ENCODE measurements around the gene PRKD2.
A peak's percentile ranks its signal among the peaks of the same experiment; 100 is the strongest.

The PRKD2 gene

DNA sequence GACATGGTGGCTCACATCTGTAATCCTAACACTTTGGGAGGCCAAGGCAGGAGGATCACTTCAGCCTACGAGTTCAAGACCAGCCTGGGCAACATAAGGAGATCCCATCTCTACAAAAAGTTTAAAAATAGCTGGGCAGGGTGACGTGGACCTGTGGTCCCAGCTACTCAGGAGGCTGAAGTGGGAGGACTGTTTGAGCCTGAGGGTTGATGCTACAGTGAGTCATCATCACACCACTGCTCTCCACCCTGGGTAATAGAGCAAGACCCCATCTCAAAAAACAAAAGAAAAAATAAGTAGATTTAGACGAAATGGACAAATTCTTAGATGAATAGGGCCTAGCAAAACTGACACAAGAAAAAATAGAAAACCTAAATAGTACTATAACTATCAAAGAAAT lies 70.5 kb downstream of the PRKD2 start:
- Histone ChIP-seq H3K27ac (ENCODE audit: low read length) (no peak overlapping the region), H3K4me1 (ENCODE audit: insufficient read depth, low read length) (no peaks in the 10 kb centered on the region), H3K27me3 (ENCODE audit: insufficient read depth, low read length, poor library complexity) (peaks cover 2% of the 10 kb centered on the region), H3K79me2 (ENCODE audit: insufficient read depth, low read length) (no peaks in the 10 kb centered on the region), H3K4me2 (ENCODE audit: insufficient read depth, low read length) (no peak overlapping the region), H2AFZ (ENCODE audit: low read depth, low read length) (no peak overlapping the region), H3K9ac (ENCODE audit: low read depth, low read length) (no peak overlapping the region), H3K36me3 (ENCODE audit: insufficient read depth, low read length) (no peaks in the 10 kb centered on the region), H4K20me1 (ENCODE audit: insufficient read depth, low read length) (no peaks in the 10 kb centered on the region), H3K9me3 (ENCODE audit: insufficient read depth, low read length, severe bottlenecking) (no peaks in the 10 kb centered on the region), H3K4me3 (ENCODE audit: low read depth in 1 of 2, low read length in 2 of 2) (no peak overlapping the region)
- DNase-seq (no peak), ATAC-seq (ENCODE audit: insufficient read depth, low read depth) (no peak)
- no peak for TF ChIP-seq EZH2 (IDR thresholded peaks at IDR 0.05; ENCODE audit: borderline replicate concordance, low read depth, low read length, severe bottlenecking)

DNA sequence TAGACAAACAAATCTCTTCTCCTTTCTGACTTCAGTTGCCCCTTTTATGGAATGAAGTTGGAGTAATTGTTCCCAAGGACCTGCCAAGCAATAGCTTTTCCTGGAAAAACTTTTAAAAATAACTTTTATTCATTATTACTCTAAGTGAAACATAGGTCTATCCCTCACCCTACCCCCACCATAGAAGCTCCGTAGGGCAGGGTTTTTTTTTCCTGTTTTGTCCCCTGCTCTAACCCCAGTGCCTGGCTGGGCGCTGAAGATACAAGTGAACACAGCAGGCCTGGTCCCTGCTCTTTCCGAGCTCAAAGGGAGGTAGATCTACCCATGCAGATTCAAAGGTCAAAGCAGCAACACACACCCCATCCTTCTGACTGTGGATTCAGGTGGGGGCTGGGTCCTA lies 72.2 kb downstream of the PRKD2 start:
- Histone ChIP-seq H3K9ac (ENCODE audit: low read depth, low read length) (no peak overlapping the region), H2AFZ (ENCODE audit: low read depth, low read length) (no peak overlapping the region), H3K4me2 (ENCODE audit: insufficient read depth, low read length) (no peak overlapping the region), H3K27ac (ENCODE audit: low read length) (no peak overlapping the region), H3K27me3 (ENCODE audit: insufficient read depth, low read length, poor library complexity) (peaks cover 13% of the 10 kb centered on the region), H4K20me1 (ENCODE audit: insufficient read depth, low read length) (peaks cover 1% of the 10 kb centered on the region), H3K4me3 (ENCODE audit: low read depth in 1 of 2, low read length in 2 of 2) (no peak overlapping the region), H3K4me1 (ENCODE audit: insufficient read depth, low read length) (peaks cover 4% of the 10 kb centered on the region), H3K79me2 (ENCODE audit: insufficient read depth, low read length) (no peaks in the 10 kb centered on the region), H3K9me3 (ENCODE audit: insufficient read depth, low read length, severe bottlenecking) (no peaks in the 10 kb centered on the region), H3K36me3 (ENCODE audit: insufficient read depth, low read length) (no peaks in the 10 kb centered on the region)
- ATAC-seq (ENCODE audit: insufficient read depth, low read depth) = no peak
- DNase-seq = no peak
- TF ChIP-seq, protein P1, sequence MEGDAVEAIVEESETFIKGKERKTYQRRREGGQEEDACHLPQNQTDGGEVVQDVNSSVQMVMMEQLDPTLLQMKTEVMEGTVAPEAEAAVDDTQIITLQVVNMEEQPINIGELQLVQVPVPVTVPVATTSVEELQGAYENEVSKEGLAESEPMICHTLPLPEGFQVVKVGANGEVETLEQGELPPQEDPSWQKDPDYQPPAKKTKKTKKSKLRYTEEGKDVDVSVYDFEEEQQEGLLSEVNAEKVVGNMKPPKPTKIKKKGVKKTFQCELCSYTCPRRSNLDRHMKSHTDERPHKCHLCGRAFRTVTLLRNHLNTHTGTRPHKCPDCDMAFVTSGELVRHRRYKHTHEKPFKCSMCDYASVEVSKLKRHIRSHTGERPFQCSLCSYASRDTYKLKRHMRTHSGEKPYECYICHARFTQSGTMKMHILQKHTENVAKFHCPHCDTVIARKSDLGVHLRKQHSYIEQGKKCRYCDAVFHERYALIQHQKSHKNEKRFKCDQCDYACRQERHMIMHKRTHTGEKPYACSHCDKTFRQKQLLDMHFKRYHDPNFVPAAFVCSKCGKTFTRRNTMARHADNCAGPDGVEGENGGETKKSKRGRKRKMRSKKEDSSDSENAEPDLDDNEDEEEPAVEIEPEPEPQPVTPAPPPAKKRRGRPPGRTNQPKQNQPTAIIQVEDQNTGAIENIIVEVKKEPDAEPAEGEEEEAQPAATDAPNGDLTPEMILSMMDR (IDR thresholded peaks at IDR 0.05; ENCODE audit: borderline replicate concordance, extremely low read depth, low read length, poor library complexity, severe bottlenecking) = no peak
- TF ChIP-seq EZH2 (IDR thresholded peaks at IDR 0.05; ENCODE audit: borderline replicate concordance, low read depth, low read length, severe bottlenecking) = no peak

DNA sequence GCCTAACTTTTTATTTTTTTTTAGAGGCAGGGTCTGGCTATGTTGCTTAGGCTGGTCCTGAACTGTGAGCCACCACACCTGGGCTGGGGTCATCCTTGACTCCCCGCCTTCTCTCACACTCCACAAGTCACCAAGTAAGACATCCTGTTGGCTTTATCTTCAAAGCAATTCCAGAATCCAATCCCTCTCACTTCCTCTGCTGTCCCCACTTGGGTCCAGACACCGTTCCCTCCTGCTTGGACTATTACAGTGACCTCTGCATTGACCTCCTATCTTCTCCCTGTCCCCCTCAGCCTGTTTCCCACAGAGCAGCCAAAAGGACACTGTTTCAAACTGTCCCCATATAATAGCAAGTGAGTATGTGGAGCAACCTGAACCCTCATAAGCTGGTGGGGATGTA lies 76.3 kb downstream of the PRKD2 start:
- no peaks in the 10 kb centered on the region for H3K36me3 ChIP-seq (ENCODE audit: insufficient read depth, low read length)
- peaks cover 32% of the 10 kb centered on the region for H3K27me3 ChIP-seq (ENCODE audit: insufficient read depth, low read length, poor library complexity)
- H4K20me1 ChIP-seq (ENCODE audit: insufficient read depth, low read length) = peaks cover 13% of the 10 kb centered on the region
- H3K27ac ChIP-seq (ENCODE audit: low read length) = no peak overlapping the region
- peaks cover 23% of the 10 kb centered on the region for H3K4me1 ChIP-seq (ENCODE audit: insufficient read depth, low read length)
- no peak overlapping the region for H3K4me2 ChIP-seq (ENCODE audit: insufficient read depth, low read length)
- H2AFZ ChIP-seq (ENCODE audit: low read depth, low read length) = no peak overlapping the region
- H3K9me3 ChIP-seq (ENCODE audit: insufficient read depth, low read length, severe bottlenecking) = no peaks in the 10 kb centered on the region
- H3K4me3 ChIP-seq (ENCODE audit: low read depth in 1 of 2, low read length in 2 of 2) = no peak overlapping the region
- ATAC-seq (ENCODE audit: insufficient read depth, low read depth) (no peak), DNase-seq (no peak)
- no peaks in the 10 kb centered on the region for H3K79me2 ChIP-seq (ENCODE audit: insufficient read depth, low read length)
- no peak overlapping the region for H3K9ac ChIP-seq (ENCODE audit: low read depth, low read length)
- TF ChIP-seq, protein P1 (IDR thresholded peaks at IDR 0.05; ENCODE audit: borderline replicate concordance, extremely low read depth, low read length, poor library complexity, severe bottlenecking) = no peak
- no peak for TF ChIP-seq EZH2 (IDR thresholded peaks at IDR 0.05; ENCODE audit: borderline replicate concordance, low read depth, low read length, severe bottlenecking)

DNA sequence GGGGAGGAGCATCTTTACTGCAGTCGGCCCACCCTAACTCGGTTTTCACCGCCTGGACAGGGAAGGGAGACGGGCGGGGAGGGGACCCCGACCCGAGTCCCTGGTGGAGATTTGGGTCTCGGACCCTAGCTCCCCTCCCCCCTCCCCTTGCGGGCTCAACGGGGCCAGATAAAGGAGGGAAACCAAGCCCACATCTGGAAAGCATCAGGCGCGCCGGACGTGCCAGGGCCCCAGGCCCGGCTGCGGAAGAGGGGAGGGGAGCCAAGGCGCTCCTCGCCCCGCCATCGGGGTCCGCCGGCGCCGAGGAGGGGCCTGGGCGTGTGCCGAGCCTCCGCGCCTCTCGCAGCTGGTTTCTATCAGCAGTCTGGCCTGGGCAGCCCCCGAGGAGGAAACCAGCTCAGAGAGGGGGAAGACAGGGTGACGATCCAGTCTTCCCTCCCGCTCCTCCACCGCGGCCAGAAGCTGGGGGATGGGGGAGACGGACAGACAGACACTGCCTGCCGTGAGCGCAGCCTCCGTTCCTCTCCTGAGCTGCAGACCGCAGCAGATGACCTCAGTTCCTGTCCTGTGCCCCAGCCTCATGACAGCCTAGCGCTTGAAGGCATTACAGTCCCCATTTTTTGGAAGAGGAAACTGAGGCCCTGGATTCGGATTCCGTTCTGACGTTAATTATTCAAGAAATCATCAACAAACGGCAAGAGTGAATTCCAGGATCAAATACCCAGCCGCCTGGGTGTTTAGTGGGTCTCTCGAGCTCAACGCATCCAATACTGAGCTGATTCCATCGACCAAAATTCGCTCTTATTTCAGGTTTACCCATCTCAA lies 77.3 kb downstream of the PRKD2 start:
- Histone ChIP-seq H4K20me1 (ENCODE audit: insufficient read depth, low read length) (peaks cover 13% of the 10 kb centered on the region), H3K9ac (ENCODE audit: low read depth, low read length) (peak overlapping the region; percentile 26; the same call in 1 of the 2 replicates), H3K4me1 (ENCODE audit: insufficient read depth, low read length) (peaks cover 25% of the 10 kb centered on the region), H3K9me3 (ENCODE audit: insufficient read depth, low read length, severe bottlenecking) (no peaks in the 10 kb centered on the region), H3K4me3 (ENCODE audit: low read depth in 1 of 2, low read length in 2 of 2) (peak overlapping the region in 1 of 2 experiments; percentile 50; a peak in 2 of 4 replicates), H3K36me3 (ENCODE audit: insufficient read depth, low read length) (no peaks in the 10 kb centered on the region), H3K4me2 (ENCODE audit: insufficient read depth, low read length) (peak overlapping the region; percentile 76), H3K79me2 (ENCODE audit: insufficient read depth, low read length) (no peaks in the 10 kb centered on the region), H2AFZ (ENCODE audit: low read depth, low read length) (peak overlapping the region; percentile 54), H3K27me3 (ENCODE audit: insufficient read depth, low read length, poor library complexity) (peaks cover 29% of the 10 kb centered on the region), H3K27ac (ENCODE audit: low read length) (no peak overlapping the region)
- DNase-seq (peak; percentile 30), ATAC-seq (ENCODE audit: insufficient read depth, low read depth) (peak; percentile 25)
- TF ChIP-seq, protein P1 (IDR thresholded peaks at IDR 0.05; ENCODE audit: borderline replicate concordance, extremely low read depth, low read length, poor library complexity, severe bottlenecking) = no peak
- peak; percentile 45 for TF ChIP-seq EZH2 (IDR thresholded peaks at IDR 0.05; ENCODE audit: borderline replicate concordance, low read depth, low read length, severe bottlenecking)

All from DND-41 (cell line).